ENCODE measurements around the gene MMP24.
"Not testable (repeated sequence)": the region's sequence is repeated elsewhere in the genome, so short reads cannot be mapped to it uniquely, and the experiment has no call there.

DNA sequence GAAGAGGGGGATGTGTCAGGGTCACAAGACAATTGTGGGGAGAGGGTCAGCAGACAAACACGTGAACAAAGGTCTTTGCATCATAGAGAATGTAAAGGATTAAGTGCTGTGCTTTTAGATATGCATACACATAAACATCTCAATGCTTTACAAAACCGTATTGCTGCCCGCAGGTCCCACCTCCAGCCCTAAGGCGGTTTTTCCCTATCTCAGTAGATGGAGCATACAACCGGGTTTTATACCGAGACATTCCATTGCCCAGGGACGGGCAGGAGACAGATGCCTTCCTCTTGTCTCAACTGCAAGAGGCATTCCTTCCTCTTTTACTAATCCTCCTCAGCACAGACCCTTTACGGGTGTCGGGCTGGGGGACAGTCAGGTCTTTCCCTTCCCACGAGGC is 35.8 kb downstream of the MMP24 start:
- TF ChIP-seq, protein P1, sequence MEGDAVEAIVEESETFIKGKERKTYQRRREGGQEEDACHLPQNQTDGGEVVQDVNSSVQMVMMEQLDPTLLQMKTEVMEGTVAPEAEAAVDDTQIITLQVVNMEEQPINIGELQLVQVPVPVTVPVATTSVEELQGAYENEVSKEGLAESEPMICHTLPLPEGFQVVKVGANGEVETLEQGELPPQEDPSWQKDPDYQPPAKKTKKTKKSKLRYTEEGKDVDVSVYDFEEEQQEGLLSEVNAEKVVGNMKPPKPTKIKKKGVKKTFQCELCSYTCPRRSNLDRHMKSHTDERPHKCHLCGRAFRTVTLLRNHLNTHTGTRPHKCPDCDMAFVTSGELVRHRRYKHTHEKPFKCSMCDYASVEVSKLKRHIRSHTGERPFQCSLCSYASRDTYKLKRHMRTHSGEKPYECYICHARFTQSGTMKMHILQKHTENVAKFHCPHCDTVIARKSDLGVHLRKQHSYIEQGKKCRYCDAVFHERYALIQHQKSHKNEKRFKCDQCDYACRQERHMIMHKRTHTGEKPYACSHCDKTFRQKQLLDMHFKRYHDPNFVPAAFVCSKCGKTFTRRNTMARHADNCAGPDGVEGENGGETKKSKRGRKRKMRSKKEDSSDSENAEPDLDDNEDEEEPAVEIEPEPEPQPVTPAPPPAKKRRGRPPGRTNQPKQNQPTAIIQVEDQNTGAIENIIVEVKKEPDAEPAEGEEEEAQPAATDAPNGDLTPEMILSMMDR (IDR thresholded peaks at IDR 0.05) = not testable (repeated sequence)
- TF ChIP-seq EP300, POLR2A (IDR thresholded peaks at IDR 0.05): not testable (repeated sequence)

Data from tibial nerve (tissue), 4 donors.